HG02973 (cell line): ENCODE results near the gene SSX4.
"Not testable (repeated sequence)": the region's sequence is repeated elsewhere in the genome, so short reads cannot be mapped to it uniquely, and the experiment has no call there.

Experiments
- ATAC-seq: cut with Tn5 transposase; IDR thresholded peaks from one replicate; pipeline ENCODE4 v1.9.1; 2021; ENCODE audit warnings: moderate library complexity; ENCODE audit not compliant: unreplicated experiment

Gene SSX4, protein sequence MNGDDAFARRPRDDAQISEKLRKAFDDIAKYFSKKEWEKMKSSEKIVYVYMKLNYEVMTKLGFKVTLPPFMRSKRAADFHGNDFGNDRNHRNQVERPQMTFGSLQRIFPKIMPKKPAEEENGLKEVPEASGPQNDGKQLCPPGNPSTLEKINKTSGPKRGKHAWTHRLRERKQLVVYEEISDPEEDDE

DNA sequence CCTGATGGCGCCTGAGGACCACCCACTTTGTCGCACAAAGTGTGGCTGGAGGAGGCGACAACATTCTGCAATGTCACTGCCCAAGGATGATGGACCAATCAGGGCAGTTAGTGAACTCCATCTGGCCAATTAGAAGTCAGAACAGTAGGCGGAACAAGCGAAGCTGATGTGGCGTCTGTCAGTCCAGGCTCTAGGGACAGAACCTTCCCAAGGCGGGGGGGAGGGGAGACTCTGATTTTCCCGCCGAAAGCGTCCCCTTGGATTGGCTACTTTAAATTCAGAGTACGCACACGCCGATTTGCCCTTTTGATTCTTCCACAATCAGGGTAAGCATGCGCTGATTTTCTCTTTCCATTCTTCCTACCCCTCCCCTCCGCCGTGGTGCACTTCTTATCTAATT lies at the start of gene SSX4:
Gene SSX4, plus strand, starts transcription at position 301 of the 400 bp plus-strand sequence. CDS start 515 bp downstream, outside the sequence.
- ATAC-seq, result not testable (repeated sequence)

DNA sequence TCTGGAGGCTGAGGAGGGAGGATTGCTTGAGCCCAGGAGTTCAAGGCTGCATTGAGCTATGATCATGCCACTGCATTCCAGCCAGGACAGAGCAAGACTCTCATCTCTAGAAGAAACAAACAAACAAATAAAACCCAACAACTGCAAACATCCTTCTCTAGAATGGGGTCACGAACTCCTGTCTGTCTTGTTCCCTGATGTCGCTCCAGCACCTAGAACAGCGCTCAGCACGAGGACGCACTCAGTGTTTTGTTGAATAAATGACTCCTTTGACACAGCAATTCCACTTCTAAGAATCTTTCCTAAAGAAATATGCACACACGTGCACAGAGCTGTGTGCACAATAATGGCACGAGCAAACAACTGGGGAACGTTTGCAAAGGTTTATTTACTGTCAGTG lies 37.3 kb upstream of the SSX4 start:
- not testable (repeated sequence) for ATAC-seq

DNA sequence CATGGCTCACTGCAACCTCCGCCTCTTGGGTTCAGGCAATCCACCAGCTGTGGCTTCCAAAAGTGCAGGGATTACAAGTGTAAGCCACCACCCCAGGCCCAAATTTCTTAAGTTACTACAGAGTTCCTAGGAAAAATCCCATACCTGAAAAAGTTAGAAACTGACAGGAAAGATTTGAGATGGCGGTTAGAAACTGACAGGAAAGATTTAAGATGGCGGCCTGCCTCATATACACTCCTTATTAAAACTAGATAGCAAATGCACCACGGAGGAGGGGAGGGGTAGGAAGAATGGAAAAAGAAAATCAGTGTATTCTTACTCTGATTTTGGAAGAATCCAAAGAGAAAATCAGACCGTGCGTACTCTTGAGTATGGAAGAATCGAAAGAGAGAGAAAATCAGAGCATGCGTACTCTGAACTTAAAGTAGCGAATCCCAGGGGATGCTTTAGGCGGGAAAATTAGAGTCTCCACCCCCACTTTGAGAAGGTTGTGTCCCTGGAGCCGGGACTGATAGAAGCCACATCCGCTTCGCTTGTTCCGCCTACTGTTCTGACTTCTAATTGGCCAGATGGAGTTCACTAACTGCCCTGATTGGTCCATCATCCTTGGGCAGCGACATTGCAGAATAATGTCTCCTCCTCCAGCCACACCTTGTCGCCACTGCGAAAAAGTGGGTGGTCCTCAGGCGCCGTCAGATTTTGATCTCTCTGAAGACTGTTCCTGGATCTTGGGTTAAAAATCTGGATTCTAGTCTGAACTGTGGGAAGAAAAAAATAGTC lies 26.8 kb upstream of the SSX4 start, which contains the start of gene SSX3:
Gene SSX3, minus strand, starts transcription at position 389 of the 780 bp plus-strand sequence. CDS start 1,454 bp downstream, outside the sequence.
- ATAC-seq, result not testable (repeated sequence)

DNA sequence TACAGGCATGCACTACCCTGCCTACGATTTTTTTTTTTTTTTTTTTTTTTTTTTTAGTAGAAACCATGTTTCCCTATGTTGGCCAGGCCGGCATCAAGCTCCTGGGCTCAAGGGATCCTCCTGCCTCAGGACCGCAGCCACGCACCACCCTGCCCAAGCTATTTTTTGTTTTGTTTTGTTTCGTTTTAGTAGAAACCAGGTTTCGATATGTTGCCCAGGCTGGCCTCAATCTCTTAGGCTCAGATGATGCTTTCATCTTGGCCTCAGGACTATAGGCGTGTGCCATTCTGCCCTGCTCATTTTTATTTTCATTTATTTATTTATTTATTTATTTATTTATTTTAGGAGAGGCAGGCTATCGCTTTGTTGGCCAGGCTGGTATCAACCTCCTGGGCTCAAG lies 25.7 kb upstream of the SSX4 start:
- no peak for ATAC-seq

DNA sequence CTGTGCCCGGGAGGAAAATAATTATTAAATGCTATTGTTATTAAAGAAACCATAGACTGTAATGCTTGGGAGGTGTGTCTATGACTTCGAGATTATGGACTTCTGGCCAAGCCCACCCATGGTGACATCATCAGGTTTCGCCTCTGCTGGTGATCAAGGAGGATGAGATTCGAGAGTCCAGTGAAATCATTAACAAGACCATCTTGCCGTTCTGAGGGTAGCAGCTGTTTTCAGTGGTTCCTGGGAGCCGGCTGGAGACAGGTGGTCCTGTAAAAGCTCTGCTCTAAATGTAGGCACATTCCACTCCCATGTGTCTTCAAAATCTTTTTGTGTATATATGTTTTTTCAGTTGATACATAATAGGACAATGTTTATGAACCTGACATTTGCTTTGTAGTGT lies 24.1 kb upstream of the SSX4 start:
- not testable (repeated sequence) for ATAC-seq

DNA sequence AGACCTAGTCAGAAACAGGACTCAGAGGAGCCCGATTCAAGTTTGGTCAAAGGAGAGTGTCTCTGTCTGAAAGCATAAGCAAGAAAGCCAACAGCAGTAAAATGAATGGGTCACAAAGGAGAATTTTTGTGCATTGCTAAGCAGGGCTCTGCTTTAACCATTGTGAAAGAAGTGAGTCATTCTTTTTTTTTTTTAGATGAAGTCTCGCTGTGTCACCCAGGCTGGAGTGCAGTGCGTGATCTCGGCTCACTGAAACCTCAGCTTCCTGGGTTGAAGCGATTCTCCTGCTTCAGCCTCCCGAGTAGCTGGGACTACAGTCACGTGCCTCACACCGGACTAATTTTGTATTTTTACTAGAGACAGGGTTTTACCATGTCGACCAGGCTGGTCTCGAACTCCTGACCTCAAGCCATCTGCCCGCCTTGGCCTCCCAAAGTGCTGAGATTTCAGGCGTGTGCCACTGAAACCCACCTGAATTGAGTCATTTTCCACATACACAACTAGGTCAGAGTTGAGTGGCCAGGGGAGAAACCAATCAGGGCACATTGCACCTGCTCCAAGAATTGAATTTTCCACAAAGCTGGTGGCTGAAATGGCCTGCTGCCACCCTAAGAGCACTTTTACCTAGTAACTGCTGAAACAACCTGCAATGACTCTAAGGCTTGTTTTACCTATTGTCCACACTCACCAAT lies 15.5 kb upstream of the SSX4 start:
- not testable (repeated sequence) for ATAC-seq

DNA sequence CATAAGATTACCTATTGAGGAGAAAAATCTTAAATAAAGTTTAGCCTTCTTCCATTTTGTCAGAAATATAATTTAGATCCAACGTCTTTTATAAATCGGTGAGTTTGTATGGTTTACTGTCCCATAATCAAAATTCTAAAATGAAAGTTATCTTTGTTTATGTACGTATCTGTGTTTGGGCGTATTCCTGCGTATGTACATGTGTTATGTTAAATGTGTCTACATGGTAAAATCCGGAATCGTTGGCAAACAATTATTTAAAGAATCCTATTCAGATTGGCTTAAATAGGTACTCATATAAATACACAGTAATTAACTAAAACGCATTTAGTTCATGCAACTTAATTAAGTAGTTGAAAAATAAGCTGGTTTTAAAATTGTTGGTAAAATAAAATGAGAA lies 12.9 kb upstream of the SSX4 start:
- ATAC-seq, result not testable (repeated sequence)

DNA sequence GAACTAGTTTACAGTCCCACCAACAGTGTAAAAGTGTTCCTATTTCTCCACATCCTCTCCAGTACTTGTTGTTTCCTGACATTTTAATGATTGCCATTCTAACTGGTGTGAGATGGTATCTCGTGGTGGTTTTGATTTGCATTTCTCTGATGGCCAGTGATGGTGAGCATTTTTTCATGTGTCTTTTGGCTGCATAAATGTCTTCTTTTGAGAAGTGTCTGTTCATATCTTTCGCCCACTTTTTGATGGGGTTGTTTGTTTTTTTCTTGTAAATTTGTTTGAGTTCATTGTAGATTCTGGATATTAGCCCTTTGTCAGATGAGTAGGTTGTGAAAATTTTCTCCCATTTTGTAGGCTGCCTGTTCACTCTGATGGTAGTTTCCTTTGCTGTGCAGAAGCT lies 13.6 kb downstream of the SSX4 start:
- not testable (repeated sequence) for ATAC-seq

DNA sequence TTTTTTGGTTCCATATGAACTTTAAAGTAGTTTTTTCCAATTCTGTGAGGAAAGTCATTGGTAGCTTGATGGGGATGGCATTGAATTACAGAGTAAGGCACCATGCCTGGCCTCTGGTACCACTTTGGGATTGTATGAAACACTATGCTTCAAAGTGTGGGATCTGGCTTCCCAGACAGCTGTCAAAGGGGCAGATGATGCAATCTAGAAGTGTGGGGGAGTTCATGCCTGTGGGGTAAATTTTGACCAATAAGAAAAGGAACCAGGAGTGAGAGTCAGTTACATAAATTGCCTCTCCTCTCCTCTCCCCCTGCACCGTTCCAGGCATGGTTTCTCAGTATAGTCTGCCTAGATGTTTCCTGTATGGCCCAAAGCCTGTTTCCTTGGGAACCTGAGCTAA lies 14.5 kb downstream of the SSX4 start:
- ATAC-seq, result not testable (repeated sequence)

DNA sequence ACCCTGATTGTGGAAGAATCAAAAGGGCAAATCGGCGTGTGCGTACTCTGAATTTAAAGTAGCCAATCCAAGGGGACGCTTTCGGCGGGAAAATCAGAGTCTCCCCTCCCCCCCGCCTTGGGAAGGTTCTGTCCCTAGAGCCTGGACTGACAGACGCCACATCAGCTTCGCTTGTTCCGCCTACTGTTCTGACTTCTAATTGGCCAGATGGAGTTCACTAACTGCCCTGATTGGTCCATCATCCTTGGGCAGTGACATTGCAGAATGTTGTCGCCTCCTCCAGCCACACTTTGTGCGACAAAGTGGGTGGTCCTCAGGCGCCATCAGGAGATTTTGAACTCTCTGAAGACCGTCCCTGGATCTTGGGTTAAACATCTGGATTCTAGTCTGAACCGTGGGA lies 28.5 kb downstream of the SSX4 start, which contains the start of gene SSX4B:
Gene SSX4B, minus strand, starts transcription at position 101 of the 400 bp plus-strand sequence. CDS start 588 bp downstream, outside the sequence.
- ATAC-seq, result not testable (repeated sequence)

DNA sequence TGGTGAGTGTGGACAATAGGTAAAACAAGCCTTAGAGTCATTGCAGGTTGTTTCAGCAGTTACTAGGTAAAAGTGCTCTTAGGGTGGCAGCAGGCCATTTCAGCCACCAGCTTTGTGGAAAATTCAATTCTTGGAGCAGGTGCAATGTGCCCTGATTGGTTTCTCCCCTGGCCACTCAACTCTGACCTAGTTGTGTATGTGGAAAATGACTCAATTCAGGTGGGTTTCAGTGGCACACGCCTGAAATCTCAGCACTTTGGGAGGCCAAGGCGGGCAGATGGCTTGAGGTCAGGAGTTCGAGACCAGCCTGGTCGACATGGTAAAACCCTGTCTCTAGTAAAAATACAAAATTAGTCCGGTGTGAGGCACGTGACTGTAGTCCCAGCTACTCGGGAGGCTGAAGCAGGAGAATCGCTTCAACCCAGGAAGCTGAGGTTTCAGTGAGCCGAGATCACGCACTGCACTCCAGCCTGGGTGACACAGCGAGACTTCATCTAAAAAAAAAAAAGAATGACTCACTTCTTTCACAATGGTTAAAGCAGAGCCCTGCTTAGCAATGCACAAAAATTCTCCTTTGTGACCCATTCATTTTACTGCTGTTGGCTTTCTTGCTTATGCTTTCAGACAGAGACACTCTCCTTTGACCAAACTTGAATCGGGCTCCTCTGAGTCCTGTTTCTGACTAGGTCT lies 43.8 kb downstream of the SSX4 start:
- not testable (repeated sequence) for ATAC-seq

DNA sequence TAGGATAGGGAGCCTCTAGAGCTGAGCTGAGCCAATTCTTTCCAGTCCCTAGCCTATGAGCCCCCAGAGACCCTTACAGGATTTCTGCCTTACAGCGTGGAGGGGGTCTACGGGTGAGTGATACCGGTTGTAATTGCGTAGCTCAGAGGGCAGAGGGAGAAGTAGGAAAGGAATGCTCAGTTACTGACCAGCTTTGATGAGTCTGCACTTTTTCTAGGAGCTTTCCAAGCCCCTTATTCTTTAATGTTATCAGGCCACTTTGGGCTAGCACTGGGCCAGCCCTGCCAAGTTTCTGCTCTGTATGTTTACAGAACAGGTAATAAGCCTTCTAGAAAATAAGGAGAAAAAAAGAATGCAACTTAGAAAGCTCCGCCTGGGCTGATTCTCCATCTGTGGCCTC lies 46.3 kb downstream of the SSX4 start:
- ATAC-seq, result not testable (repeated sequence)

DNA sequence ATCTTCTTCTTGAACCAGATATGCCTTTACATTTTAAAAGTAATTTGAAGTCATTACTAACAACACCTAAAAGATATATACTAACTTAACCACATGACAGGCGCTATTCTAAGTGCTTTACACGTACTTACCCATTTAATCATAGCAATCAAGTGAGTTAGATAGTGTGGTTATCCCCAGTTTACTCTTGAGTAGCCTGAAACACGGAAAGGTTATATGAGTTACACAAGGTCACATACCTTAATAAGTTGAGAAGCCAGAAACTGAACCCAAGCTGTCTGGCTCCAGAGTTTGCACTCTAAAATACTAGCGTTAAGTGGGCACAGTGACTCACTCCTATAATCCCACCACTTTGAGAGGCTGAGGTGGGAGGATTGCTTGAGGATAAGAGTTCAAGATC lies 46.8 kb downstream of the SSX4 start:
- not testable (repeated sequence) for ATAC-seq

DNA sequence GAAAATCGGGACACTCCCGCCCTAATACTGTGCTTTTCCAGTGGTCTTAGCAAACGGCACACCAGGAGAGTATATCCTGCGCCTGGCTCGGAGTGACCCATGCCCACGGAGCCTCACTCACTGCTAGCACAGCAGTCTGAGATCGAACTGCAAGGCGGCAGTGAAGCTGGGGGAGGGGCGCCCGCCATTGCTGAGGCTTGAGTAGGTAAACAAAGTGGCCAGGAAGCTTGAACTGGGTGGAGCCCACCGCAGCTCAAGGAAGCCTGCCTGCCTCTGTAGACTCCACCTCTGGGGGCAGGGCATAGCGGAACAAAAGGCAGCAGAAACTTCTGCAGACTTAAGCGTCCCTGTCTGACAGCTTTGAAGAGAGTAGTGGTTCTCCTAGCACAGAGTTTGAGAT lies 50.4 kb downstream of the SSX4 start:
- ATAC-seq, result not testable (repeated sequence)
